Fibroblast of lung (primary cell): Measurements from ENCODE around the gene HOXA7. TPM values are rescaled to one million over a fixed set of nuclear protein-coding genes. Genes with fewer than 3 reads are reported as not detected.

ENCODE experiments used
- DNase-seq, 2 donors: peaks; one replicate each; pipeline versions ENCODE4 v3.0.0 to v3.0.0-alpha.2; 2010; ENCODE audit warnings: low read depth in 2 of 2
- H2AFZ ChIP-seq: 2 replicates; pipeline ENCODE4 v1.5.1; 2012; ENCODE audit warnings: low read length, control low read depth, inconsistent platforms
- H3K27ac ChIP-seq: 2 replicates; pipeline ENCODE4 v1.5.1; 2011; ENCODE audit warnings: low read length, control low read depth; ENCODE audit not compliant: insufficient read depth
- H3K27me3 ChIP-seq: 2 replicates; pipeline ENCODE4 v1.5.1; 2011; ENCODE audit warnings: mild to moderate bottlenecking, low read length; ENCODE audit not compliant: control insufficient read depth, insufficient read depth
- H3K36me3 ChIP-seq: 2 replicates; pipeline ENCODE4 v1.5.1; 2011; ENCODE audit warnings: low read length; ENCODE audit not compliant: control insufficient read depth, insufficient read depth
- H3K4me1 ChIP-seq: 2 replicates; pipeline ENCODE4 v1.5.1; 2011; ENCODE audit warnings: low read length; ENCODE audit not compliant: control insufficient read depth, insufficient read depth; ENCODE audit errors: extremely low read depth
- H3K4me2 ChIP-seq: 2 replicates; pipeline ENCODE4 v1.5.1; 2011; ENCODE audit warnings: low read length, control low read depth; ENCODE audit not compliant: insufficient read depth; ENCODE audit errors: extremely low read depth
- H3K4me3 ChIP-seq, 4 experiments: fragments of 200-600 bp in 1 of 4; sonication (generic) in 1 of 4; replicated peaks in 1 of 4; 2 replicates each; pipeline ENCODE4 v1.5.1; 2011 to 2016; ENCODE audit warnings: low read length in 4 of 4, low read depth in 3 of 4, mild to moderate bottlenecking in 3 of 4, control low read depth in 2 of 4, inconsistent platforms in 1 of 4, mixed read lengths in 1 of 4; ENCODE audit not compliant: insufficient read depth in 1 of 4; ENCODE audit errors: control extremely low read depth in 1 of 4
- H3K79me2 ChIP-seq: 2 replicates; pipeline ENCODE4 v1.5.1; 2012; ENCODE audit warnings: mild to moderate bottlenecking, low read length, inconsistent platforms; ENCODE audit not compliant: control insufficient read depth, insufficient read depth
- H3K9ac ChIP-seq: 2 replicates; pipeline ENCODE4 v1.5.1; 2011; ENCODE audit warnings: mild to moderate bottlenecking, low read length, control low read depth; ENCODE audit not compliant: insufficient read depth
- H3K9me3 ChIP-seq: 2 replicates; pipeline ENCODE4 v1.5.1; 2012; ENCODE audit warnings: low read depth, low read length; ENCODE audit not compliant: control insufficient read depth, insufficient read depth
- H4K20me1 ChIP-seq: 2 replicates; pipeline ENCODE4 v1.5.1; 2011; ENCODE audit warnings: low read length; ENCODE audit not compliant: control insufficient read depth, insufficient read depth; ENCODE audit errors: extremely low read depth
- EZH2 ChIP-seq: IDR thresholded peaks from 2 replicates; pipeline ENCODE4 v1.5.1; 2012; ENCODE audit warnings: low read length, control low read depth, mild to moderate bottlenecking; ENCODE audit errors: missing control alignments
- polyA plus RNA-seq, 2 donors: library from polyadenylated mRNA; depleted of rRNA in 1 of 2; stranded (reverse) in 1 of 2; unstranded in 1 of 2; fragments of >200 nt; gene quantifications; 2 replicates each; pipeline ENCODE4 v1.2.1, GENCODE V29; 2011 to 2012; ENCODE audit warnings: missing spikeins in 1 of 2
- total RNA-seq: library from RNA; depleted of rRNA; stranded (reverse); fragments of >200 nt; gene quantifications from 2 replicates; pipeline ENCODE4 v1.2.1, GENCODE V29; 2014
- TF ChIP-seq, protein P1 (sequence below), 2 donors: IDR thresholded peaks in 1 of 2; conservative IDR thresholded peaks in 1 of 2; 1 replicate in 1 of 2; 2 replicates in 1 of 2; pipeline ENCODE4 v1.5.1; 2011 to 2012; ENCODE audit warnings: low read length in 2 of 2, control low read depth in 1 of 2, inconsistent platforms in 1 of 2, low read depth in 1 of 2, mild to moderate bottlenecking in 1 of 2

Gene HOXA7
- total and polyA plus RNA-seq, 2 donors (not counting 1 experiment from before 2014, with no cell fraction given): 1.2 to 5.3 TPM

DNA sequence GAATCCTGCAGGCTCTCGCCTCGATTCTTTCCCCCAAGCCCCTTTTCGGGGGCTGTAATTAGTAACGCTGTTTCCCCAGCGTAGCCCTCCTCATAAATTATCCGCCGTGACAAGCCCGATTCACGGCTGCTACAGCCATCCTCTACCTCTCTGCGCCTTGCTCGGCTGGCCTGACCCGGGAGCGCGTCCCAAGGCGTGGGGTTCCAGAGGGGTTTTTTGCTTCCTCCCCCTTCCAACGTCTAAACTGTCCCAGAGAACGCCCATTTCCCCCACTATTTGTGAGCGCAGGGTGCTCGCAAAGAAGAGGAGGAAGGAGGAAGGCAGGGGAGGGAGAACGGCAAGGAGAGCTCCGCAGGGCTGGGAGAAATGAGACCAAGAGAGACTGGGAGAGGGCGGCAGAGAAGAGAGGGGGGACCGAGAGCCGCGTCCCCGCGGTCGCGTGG is 13.9 kb downstream of the HOXA7 start:
- TF ChIP-seq, protein P1, sequence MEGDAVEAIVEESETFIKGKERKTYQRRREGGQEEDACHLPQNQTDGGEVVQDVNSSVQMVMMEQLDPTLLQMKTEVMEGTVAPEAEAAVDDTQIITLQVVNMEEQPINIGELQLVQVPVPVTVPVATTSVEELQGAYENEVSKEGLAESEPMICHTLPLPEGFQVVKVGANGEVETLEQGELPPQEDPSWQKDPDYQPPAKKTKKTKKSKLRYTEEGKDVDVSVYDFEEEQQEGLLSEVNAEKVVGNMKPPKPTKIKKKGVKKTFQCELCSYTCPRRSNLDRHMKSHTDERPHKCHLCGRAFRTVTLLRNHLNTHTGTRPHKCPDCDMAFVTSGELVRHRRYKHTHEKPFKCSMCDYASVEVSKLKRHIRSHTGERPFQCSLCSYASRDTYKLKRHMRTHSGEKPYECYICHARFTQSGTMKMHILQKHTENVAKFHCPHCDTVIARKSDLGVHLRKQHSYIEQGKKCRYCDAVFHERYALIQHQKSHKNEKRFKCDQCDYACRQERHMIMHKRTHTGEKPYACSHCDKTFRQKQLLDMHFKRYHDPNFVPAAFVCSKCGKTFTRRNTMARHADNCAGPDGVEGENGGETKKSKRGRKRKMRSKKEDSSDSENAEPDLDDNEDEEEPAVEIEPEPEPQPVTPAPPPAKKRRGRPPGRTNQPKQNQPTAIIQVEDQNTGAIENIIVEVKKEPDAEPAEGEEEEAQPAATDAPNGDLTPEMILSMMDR (conservative IDR thresholded peaks at IDR 0.05 in 1 of 2, IDR thresholded peaks at IDR 0.05 in 1 of 2; ENCODE audit: low read depth in 1 of 2, low read length in 2 of 2): no peak
- TF ChIP-seq EZH2: no peak
- Histone ChIP-seq H3K27me3 (no peaks in the 10 kb centered on the region), H3K27ac (peak overlapping the region; percentile 98), H3K4me1 (peaks cover 18% of the 10 kb centered on the region), H3K9me3 (no peaks in the 10 kb centered on the region), H3K79me2 (peaks cover 89% of the 10 kb centered on the region), H4K20me1 (no peaks in the 10 kb centered on the region), H3K4me2 (peak overlapping the region; percentile 99), H2AFZ (no peak overlapping the region), H3K4me3 (peak overlapping the region; percentile 89 to 99 (median 94)), H3K36me3 (peaks cover 2% of the 10 kb centered on the region), H3K9ac (peak overlapping the region; percentile 98)
- DNase-seq: no peak

DNA sequence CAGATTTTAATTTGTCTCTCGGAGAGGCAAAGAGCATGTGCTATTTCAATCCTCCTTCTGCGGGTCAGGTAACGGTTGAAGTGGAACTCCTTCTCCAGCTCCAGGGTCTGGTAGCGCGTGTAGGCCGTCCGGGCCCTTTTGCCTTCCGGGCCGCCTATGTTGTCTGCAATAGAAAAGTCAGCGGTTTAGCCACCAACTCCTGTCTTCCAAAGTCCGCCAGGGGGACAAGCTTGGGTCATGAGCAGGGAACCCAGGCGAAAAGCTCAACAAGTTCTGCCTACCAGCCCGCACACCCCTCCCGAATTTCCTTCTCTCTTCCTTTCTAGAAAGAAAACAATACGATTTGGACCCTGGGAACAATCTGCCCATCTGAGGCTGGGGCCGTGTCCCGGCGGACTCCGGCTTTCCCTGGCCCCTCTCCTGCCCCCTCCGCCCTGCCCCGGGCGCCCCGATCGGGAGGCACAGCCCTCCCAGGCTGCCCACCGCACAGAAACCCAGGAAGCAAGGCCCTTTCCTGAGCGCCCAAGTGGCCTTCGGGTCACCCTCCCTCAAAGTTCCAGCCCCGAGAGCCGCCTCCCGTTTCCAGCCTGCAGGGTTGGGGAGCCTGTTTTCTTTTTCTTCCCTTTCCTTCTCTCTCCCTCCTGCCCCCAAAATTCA is 14.4 kb downstream of the HOXA7 start:
- peak overlapping the region; percentile 99 for H3K4me2 ChIP-seq
- peak; percentile 23 to 71 for DNase-seq

DNA sequence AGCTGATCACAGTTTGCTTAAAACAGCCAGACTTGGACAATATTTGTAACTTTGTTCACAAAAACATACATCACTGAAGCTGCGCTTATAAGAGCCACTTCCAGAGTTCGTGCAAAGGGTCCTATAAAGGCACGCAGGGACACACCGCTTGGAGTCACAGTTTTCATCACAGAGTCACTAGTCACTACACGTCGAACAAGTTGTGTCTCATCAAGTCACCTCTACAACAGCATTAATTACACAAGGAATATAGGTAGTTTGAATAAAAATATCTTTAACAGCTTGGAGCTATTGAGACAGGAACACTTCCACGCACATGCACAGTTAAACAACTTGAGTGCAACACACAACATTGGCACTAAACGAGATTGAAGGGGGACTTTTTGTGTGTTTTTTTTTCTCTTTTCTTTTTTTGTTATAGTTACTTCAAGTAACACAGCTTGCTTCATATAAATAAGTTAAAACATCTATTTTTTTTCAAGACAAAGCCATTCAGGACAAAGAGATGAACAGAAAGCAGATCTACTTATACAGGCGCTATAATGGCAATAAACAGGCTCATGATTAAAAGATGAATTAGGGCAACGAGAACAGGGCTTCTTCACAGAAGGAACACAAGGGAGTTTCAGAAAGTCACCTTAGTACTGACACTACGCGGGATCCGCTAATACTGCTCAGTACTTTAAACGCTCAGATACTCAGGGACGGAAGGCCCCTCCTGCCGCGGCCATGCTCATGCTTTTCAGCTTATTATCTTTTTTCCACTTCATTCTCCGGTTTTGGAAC is 15.1 kb downstream of the HOXA7 start:
- peak overlapping the region; percentile 98 for H3K9ac ChIP-seq
- H4K20me1 ChIP-seq: no peaks in the 10 kb centered on the region
- no peak for TF ChIP-seq EZH2
- TF ChIP-seq, protein P1 (conservative IDR thresholded peaks at IDR 0.05 in 1 of 2, IDR thresholded peaks at IDR 0.05 in 1 of 2; ENCODE audit: low read depth in 1 of 2, low read length in 2 of 2): no peak
- no peaks in the 10 kb centered on the region for H3K27me3 ChIP-seq
- peak overlapping the region; percentile 89 to 99 (median 94) for H3K4me3 ChIP-seq
- H3K27ac ChIP-seq: peak overlapping the region; percentile 98
- H3K79me2 ChIP-seq: peaks cover 85% of the 10 kb centered on the region
- H3K36me3 ChIP-seq: peaks cover 2% of the 10 kb centered on the region
- H3K4me1 ChIP-seq: peaks cover 15% of the 10 kb centered on the region
- no peak overlapping the region for H2AFZ ChIP-seq
- no peak for DNase-seq
- peak overlapping the region; percentile 99 for H3K4me2 ChIP-seq
- no peaks in the 10 kb centered on the region for H3K9me3 ChIP-seq

More for the DNA sequence above, 14.4 kb downstream of the HOXA7 start:
- H3K27ac ChIP-seq: peak overlapping the region; percentile 98
- peaks cover 2% of the 10 kb centered on the region for H3K36me3 ChIP-seq
- H3K4me3 ChIP-seq: peak overlapping the region; percentile 89 to 99 (median 94)
- peaks cover 88% of the 10 kb centered on the region for H3K79me2 ChIP-seq
- no peak overlapping the region for H2AFZ ChIP-seq
- no peaks in the 10 kb centered on the region for H3K9me3 ChIP-seq
- H3K4me1 ChIP-seq: peaks cover 15% of the 10 kb centered on the region
- no peak for TF ChIP-seq EZH2
- TF ChIP-seq, protein P1 (conservative IDR thresholded peaks at IDR 0.05 in 1 of 2, IDR thresholded peaks at IDR 0.05 in 1 of 2; ENCODE audit: low read depth in 1 of 2, low read length in 2 of 2): no peak
- no peaks in the 10 kb centered on the region for H3K27me3 ChIP-seq
- peak overlapping the region; percentile 98 for H3K9ac ChIP-seq
- H4K20me1 ChIP-seq: no peaks in the 10 kb centered on the region
